SU-DHL-6 (cell line): ENCODE data around the gene BRD1.

Source experiments
- H2AFZ ChIP-seq: fragments of 200-600 bp; sonication (generic); 2 replicates; pipeline ENCODE4 v1.6.1; 2014; ENCODE audit warnings: low read depth, mild to moderate bottlenecking, moderate library complexity, mixed read lengths, antibody characterized with exemption, low read length; ENCODE audit not compliant: severe bottlenecking
- H3F3A ChIP-seq: fragments of 200-600 bp; shearing (Covaris generic); 2 replicates; pipeline ENCODE4 v1.6.0; 2016; ENCODE audit warnings: antibody characterized with exemption, mild to moderate bottlenecking; ENCODE audit not compliant: insufficient read depth
- H3K27ac ChIP-seq: fragments of 200-600 bp; sonication (generic); 2 replicates; pipeline ENCODE4 v1.5.1; 2016; ENCODE audit warnings: low read depth, mild to moderate bottlenecking, low read length, moderate library complexity, mixed read lengths
- H3K27me3 ChIP-seq: fragments of 200-600 bp; sonication (generic), shearing (Covaris generic); 2 replicates; pipeline ENCODE4 v1.6.0; 2014; ENCODE audit warnings: mild to moderate bottlenecking, low read length
- H3K36me3 ChIP-seq: fragments of 200-600 bp; sonication (generic); 2 replicates; pipeline ENCODE4 v1.6.1; 2014; ENCODE audit warnings: mild to moderate bottlenecking, low read length, mixed read lengths
- H3K4me2 ChIP-seq: fragments of 300-600, 200-600 bp; shearing (Covaris generic), sonication (generic); 2 replicates; pipeline ENCODE4 v1.6.0; 2014; ENCODE audit warnings: low read length, low read depth, mild to moderate bottlenecking; ENCODE audit not compliant: poor library complexity, severe bottlenecking
- H3K4me3 ChIP-seq: fragments of 200-600 bp; sonication (generic); 2 replicates; pipeline ENCODE4 v1.5.1; 2014; ENCODE audit warnings: antibody characterized with exemption, low read length, mild to moderate bottlenecking, mixed read lengths; ENCODE audit not compliant: insufficient read depth, poor library complexity, severe bottlenecking
- H3K79me2 ChIP-seq: fragments of 200-600 bp; sonication (generic); 2 replicates; pipeline ENCODE4 v1.6.1; 2014; ENCODE audit warnings: mild to moderate bottlenecking, low read length, moderate library complexity; ENCODE audit not compliant: insufficient read depth
- H3K9ac ChIP-seq: fragments of 200-600 bp; sonication (generic); 2 replicates; pipeline ENCODE4 v1.7.0; 2014; ENCODE audit warnings: mild to moderate bottlenecking, low read length
- H3K9me2 ChIP-seq: fragments of 200-600 bp; sonication (generic); replicated peaks from 2 replicates; pipeline ENCODE4 v1.6.1; 2014; ENCODE audit warnings: low read length; ENCODE audit not compliant: insufficient read depth
- H3K9me3 ChIP-seq: fragments of 200-600 bp; sonication (generic); 2 replicates; pipeline ENCODE4 v1.6.1; 2014; ENCODE audit warnings: low read length, mixed read lengths; ENCODE audit not compliant: insufficient read depth
- H4K20me1 ChIP-seq: fragments of 200-600 bp; sonication (generic); 2 replicates; pipeline ENCODE4 v1.6.1; 2014; ENCODE audit warnings: low read depth, mild to moderate bottlenecking, antibody characterized with exemption, low read length, moderate library complexity, mixed read lengths
- EZH2phosphoT487 ChIP-seq: fragments of 200-600 bp; sonication (generic), shearing (Covaris generic); conservative IDR thresholded peaks from 2 replicates; pipeline ENCODE4 v1.6.1; 2018; ENCODE audit warnings: mild to moderate bottlenecking, antibody characterized with exemption, low read length, moderate library complexity, mixed read lengths
- TF ChIP-seq, protein P1 (sequence below): fragments of 200-600 bp; sonication (generic); IDR thresholded peaks from one replicate; pipeline ENCODE4 v1.5.1; 2017; ENCODE audit warnings: antibody characterized with exemption, mild to moderate bottlenecking, low read length, moderate library complexity; ENCODE audit not compliant: insufficient read depth, poor library complexity, severe bottlenecking

BRD1 gene

DNA sequence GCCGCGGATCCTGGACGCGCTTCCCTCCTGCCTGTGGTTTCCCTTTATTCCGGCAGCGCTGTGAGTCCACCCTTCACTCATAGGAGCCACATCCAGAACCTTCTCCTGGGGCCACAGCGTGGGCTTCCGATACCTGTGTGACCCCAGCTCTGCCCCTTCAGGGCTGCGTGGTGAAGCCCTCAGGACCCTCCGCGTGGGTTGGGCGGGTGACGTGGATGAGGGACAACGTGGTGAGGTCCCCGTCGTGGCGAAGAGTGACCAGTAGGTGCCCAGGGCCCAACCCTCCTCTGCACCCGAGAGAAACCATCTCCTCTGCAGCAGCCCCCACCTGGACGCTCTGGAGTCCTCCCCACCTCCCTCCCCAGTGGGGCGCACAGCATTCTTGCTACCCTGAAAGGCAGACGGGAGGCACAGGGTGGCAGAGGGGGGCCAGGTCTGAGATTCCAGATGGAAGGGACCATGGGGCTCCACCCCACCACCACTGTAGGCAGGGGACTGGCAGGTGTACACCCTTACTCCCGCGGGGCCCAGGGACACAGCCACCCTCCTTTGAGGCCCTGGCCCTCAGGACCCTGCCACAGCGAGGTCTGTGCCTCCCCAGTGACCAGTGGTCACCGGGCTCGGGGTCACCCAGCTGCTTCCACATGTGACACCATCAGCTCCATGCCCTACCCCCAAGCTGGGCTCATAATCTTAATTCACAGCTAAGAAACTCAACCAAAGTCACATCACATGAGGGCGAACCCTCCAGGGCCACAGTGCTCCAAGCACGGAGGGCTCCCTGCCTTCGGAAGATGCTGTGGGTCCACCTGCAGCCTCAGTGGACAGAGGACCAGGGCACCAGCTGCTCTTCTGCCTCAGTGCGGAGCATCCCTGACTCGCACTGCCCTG lies 22.6 kb upstream of the BRD1 start:
- Histone ChIP-seq H3K36me3 (no peaks in the 10 kb centered on the region), H3K4me2 (no peak overlapping the region), H3K27ac (no peak overlapping the region), H3K9me3 (no peaks in the 10 kb centered on the region), H3K9ac (no peak overlapping the region), H3K27me3 (no peaks in the 10 kb centered on the region), H3K4me3 (no peak overlapping the region), H2AFZ (no peak overlapping the region), H3F3A (peaks cover 5% of the 10 kb centered on the region; the same call in 1 of the 2 replicates), H3K79me2 (peaks cover 11% of the 10 kb centered on the region), H4K20me1 (no peaks in the 10 kb centered on the region), H3K9me2 (no peaks in the 10 kb centered on the region)
- TF ChIP-seq EZH2phosphoT487: no peak
- TF ChIP-seq, protein P1, sequence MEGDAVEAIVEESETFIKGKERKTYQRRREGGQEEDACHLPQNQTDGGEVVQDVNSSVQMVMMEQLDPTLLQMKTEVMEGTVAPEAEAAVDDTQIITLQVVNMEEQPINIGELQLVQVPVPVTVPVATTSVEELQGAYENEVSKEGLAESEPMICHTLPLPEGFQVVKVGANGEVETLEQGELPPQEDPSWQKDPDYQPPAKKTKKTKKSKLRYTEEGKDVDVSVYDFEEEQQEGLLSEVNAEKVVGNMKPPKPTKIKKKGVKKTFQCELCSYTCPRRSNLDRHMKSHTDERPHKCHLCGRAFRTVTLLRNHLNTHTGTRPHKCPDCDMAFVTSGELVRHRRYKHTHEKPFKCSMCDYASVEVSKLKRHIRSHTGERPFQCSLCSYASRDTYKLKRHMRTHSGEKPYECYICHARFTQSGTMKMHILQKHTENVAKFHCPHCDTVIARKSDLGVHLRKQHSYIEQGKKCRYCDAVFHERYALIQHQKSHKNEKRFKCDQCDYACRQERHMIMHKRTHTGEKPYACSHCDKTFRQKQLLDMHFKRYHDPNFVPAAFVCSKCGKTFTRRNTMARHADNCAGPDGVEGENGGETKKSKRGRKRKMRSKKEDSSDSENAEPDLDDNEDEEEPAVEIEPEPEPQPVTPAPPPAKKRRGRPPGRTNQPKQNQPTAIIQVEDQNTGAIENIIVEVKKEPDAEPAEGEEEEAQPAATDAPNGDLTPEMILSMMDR: no peak

DNA sequence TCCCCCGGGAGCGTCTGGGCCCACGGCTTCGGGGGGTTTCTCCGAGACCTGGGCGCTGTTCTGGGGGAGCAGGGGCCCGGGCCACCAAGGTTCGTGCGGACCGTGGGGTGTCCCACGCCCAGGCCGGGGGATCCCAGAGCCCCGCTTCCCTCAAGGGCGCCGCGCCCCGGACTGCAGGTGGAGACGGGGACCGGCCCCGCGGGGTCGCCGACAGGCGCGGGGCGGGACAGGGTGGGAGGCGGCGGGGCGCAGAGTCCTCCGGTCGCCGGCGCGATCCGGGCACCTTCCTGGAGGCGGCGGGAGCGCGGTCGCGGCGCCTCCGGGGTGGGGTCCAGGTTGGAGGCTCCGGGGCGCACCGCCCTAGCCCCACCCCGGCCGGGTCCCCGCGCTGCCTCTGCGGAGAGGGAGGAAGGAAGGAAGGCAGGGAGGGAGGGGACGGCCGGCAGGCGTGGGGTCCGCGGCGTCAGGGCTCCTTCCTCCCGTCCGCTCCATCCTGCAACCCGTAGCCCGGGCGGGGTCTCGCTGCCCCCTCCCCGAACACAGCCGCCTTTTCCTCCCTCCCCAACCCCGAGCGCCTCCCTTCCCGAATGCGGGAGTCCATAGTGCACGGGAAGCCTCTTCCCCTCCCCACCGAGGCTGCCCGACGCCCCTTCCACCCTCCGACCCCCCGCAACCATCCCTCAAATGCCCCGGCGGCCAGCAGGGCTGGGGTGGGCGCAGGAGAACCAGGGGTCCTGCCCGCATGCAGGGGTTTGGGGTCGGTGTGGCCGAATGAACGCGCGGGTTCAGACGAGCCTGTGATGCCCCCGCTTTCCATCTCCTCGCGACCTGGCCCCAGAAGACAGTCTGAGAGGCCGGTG lies 21.7 kb upstream of the BRD1 start:
- H3K9ac ChIP-seq: no peak overlapping the region

DNA sequence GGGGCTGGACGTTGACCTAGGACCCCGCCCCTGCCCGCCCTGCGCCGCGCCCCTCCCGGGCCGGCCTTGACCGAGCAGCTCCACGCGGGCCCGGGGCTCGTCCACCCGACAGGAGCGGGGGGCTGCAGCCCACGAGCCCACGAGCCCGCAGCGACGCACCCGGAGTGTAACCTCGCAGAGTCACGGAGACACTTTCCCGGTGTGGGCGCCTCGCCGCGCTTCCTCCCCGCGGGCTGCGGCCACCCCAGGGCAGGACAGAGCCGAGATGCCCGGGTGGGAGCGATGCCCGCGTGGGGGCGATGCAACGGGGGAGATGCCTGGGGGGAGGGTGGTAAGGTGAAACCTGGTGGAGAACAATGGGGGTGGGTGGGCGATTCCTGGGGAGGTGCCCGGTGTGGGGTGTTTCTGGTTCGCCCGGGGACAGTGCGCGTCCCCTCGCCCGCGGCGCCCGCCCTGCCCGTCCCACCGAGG lies 21.1 kb upstream of the BRD1 start:
- Histone ChIP-seq H3K4me3 (no peak overlapping the region), H3F3A (no peaks in the 10 kb centered on the region), H3K79me2 (no peaks in the 10 kb centered on the region), H3K4me2 (no peak overlapping the region), H3K36me3 (no peaks in the 10 kb centered on the region), H3K9me3 (no peaks in the 10 kb centered on the region), H2AFZ (no peak overlapping the region), H3K27me3 (no peaks in the 10 kb centered on the region), H3K9ac (no peak overlapping the region), H3K9me2 (no peaks in the 10 kb centered on the region), H3K27ac (no peak overlapping the region), H4K20me1 (no peaks in the 10 kb centered on the region)
- TF ChIP-seq, protein P1: no peak
- no peak for TF ChIP-seq EZH2phosphoT487

More for the DNA sequence above, 21.7 kb upstream of the BRD1 start:
- Histone ChIP-seq H3K27ac (no peak overlapping the region), H4K20me1 (no peaks in the 10 kb centered on the region), H3K4me3 (no peak overlapping the region), H3K36me3 (no peaks in the 10 kb centered on the region), H2AFZ (no peak overlapping the region), H3K27me3 (no peaks in the 10 kb centered on the region), H3F3A (no peaks in the 10 kb centered on the region), H3K9me3 (no peaks in the 10 kb centered on the region), H3K4me2 (no peak overlapping the region), H3K9me2 (no peaks in the 10 kb centered on the region), H3K79me2 (peaks cover 2% of the 10 kb centered on the region)
- no peak for TF ChIP-seq EZH2phosphoT487
- TF ChIP-seq, protein P1: no peak
